Spinal cord (tissue), 10 donors: ENCODE results near the gene MMD2. TPM values are rescaled to one million over a fixed set of nuclear protein-coding genes. Genes with fewer than 3 reads are reported as not detected.

Experiments used
- DNase-seq, 6 donors: peaks; one replicate each; pipeline versions ENCODE4 v3.0.0 to v3.0.0-alpha.2; 2013 to 2015; ENCODE audit warnings: low spot score in 6 of 6, low read depth in 4 of 6
- H3K27ac ChIP-seq: one replicate; pipeline ENCODE4 v1.5.1; 2013; ENCODE audit warnings: low read depth, low read length, control low read depth
- H3K27me3 ChIP-seq: one replicate; pipeline ENCODE4 v1.6.1; 2013; ENCODE audit warnings: low read length; ENCODE audit not compliant: control insufficient read depth, insufficient read depth
- H3K36me3 ChIP-seq: one replicate; pipeline ENCODE4 v1.6.1; 2013; ENCODE audit warnings: low read length; ENCODE audit not compliant: control insufficient read depth, insufficient read depth
- H3K4me1 ChIP-seq: one replicate; pipeline ENCODE4 v1.6.1; 2013; ENCODE audit warnings: low read length; ENCODE audit not compliant: control insufficient read depth, insufficient read depth
- H3K4me3 ChIP-seq: one replicate; pipeline ENCODE4 v1.5.1; 2013; ENCODE audit warnings: low read depth, low read length, control low read depth
- H3K9me3 ChIP-seq: one replicate; pipeline ENCODE4 v1.6.1; 2013; ENCODE audit warnings: low read length; ENCODE audit not compliant: control insufficient read depth, insufficient read depth
- WGBS: methylation state at CpG from one replicate; pipeline ENCODE4 v1.1.5; 2013; ENCODE audit warnings: missing lambda C conversion rate; ENCODE audit not compliant: insufficient coverage; 5-methylcytosine and 5-hydroxymethylcytosine counted together
- long read RNA-seq, 4 donors: transcript quantifications; one replicate each; lab custom pipeline, GENCODE V29; 2026
- polyA plus RNA-seq, 2 donors: library from polyadenylated mRNA; unstranded; fragments of 120-200 nt; gene quantifications; one replicate each; pipeline ENCODE4 v1.2.1, GENCODE V29; 2013; ENCODE audit not compliant: insufficient read length in 2 of 2
- total RNA-seq, 2 donors: library from RNA; depleted of rRNA in 1 of 2; stranded (reverse); fragments of 120-200 nt in 1 of 2; fragments of >200 nt in 1 of 2; gene quantifications; one replicate each; pipeline versions ENCODE4 v1.2.3 to v1.2.4, GENCODE V29; 2013 to 2014
- donor health status: healthy.

MMD2 gene
- total RNA-seq = 10 to 100 TPM in 1 of 2 donors, 1 to 10 TPM in 1; 7.1 to 10.1 TPM
- polyA plus RNA-seq = 10 to 100 TPM; 43.6 to 58.2 TPM
- long read RNA-seq, donor 1, transcript MMD2-201 (7 exons, 2,335 nt) = major isoform, 9 of 10 reads
- long read RNA-seq, donor 1, partial matches to known transcripts = 0 of 10 reads
- long read RNA-seq, donor 1, other reads (novel, unspliced or antisense) = 0 of 10 reads
- long read RNA-seq, donor 2, transcript MMD2-201 (7 exons, 2,335 nt) = major isoform, 9 of 10 reads
- long read RNA-seq, donor 2, partial matches to known transcripts = 0 of 10 reads
- long read RNA-seq, donor 2, other reads (novel, unspliced or antisense) = 0 of 10 reads
- long read RNA-seq, donor 3, transcript MMD2-201 (7 exons, 2,335 nt) = major isoform, 6 of 6 reads
- long read RNA-seq, donor 3, partial matches to known transcripts = 0 of 6 reads
- long read RNA-seq, donor 3, other reads (novel, unspliced or antisense) = 0 of 6 reads
- long read RNA-seq, donor 4 = 0 reads

- Histone ChIP-seq H3K4me3 (peak within 1 kb of the TSS; percentile 62), H3K27me3 (no peaks in the 10 kb centered on the region), H3K27ac (peak within 1 kb of the TSS; percentile 73), H3K4me1 (peaks cover 23% of the 10 kb centered on the region), H3K9me3 (no peaks in the 10 kb centered on the region), H3K36me3 (peaks cover 3% of the 10 kb centered on the region)
- peak in 2 of 6 donors; percentile 57 to 70 for DNase-seq
- WGBS = 1% methylated on average over 77 of the region's 87 CpGs
Observed at GRCh38 chr7:4958477-4959301, at the start of gene MMD2. Gene MMD2, minus strand, starts transcription at chr7:4959187. Its CDS starts 170 bp downstream, at chr7:4959017.

- H3K27me3 ChIP-seq = no peaks in the 10 kb centered on the region
- no peak overlapping the region for H3K27ac ChIP-seq
- H3K4me3 ChIP-seq = no peak overlapping the region
- peaks cover 6% of the 10 kb centered on the region for H3K36me3 ChIP-seq
- DNase-seq = no peak
- peaks cover 3% of the 10 kb centered on the region for H3K9me3 ChIP-seq
- no CpG with 5 or more reads among the region's 1 CpG for WGBS
- H3K4me1 ChIP-seq = no peaks in the 10 kb centered on the region
Observed at GRCh38 chr7:5005066-5005465, 46.1 kb upstream of the MMD2 start.

GRCh38 chr7:5001911-5002310 is 42.9 kb upstream of the MMD2 start:
- Histone ChIP-seq H3K36me3 (peaks cover 21% of the 10 kb centered on the region), H3K9me3 (no peaks in the 10 kb centered on the region), H3K27me3 (no peaks in the 10 kb centered on the region), H3K4me3 (no peak overlapping the region), H3K4me1 (no peaks in the 10 kb centered on the region), H3K27ac (no peak overlapping the region)
- WGBS = 100% methylated on average over 1 of the region's 5 CpGs
- no peak for DNase-seq

- Histone ChIP-seq H3K36me3 (peaks cover 30% of the 10 kb centered on the region), H3K4me1 (no peaks in the 10 kb centered on the region), H3K27ac (no peak overlapping the region), H3K27me3 (no peaks in the 10 kb centered on the region), H3K4me3 (no peak overlapping the region), H3K9me3 (no peaks in the 10 kb centered on the region)
- WGBS = no CpG with 5 or more reads among the region's 4 CpGs
- DNase-seq = no peak
Observed at GRCh38 chr7:5001003-5001402, 42.0 kb upstream of the MMD2 start.

GRCh38 chr7:4999369-4999950 is 40.5 kb upstream of the MMD2 start:
- DNase-seq = no peak
- Histone ChIP-seq H3K4me3 (no peak overlapping the region), H3K4me1 (no peaks in the 10 kb centered on the region), H3K36me3 (peaks cover 35% of the 10 kb centered on the region), H3K27ac (no peak overlapping the region), H3K9me3 (no peaks in the 10 kb centered on the region), H3K27me3 (no peaks in the 10 kb centered on the region)
- WGBS = 92% methylated on average over 4 of the region's 5 CpGs

- Histone ChIP-seq H3K4me1 (no peaks in the 10 kb centered on the region), H3K27ac (no peak overlapping the region), H3K9me3 (no peaks in the 10 kb centered on the region), H3K27me3 (no peaks in the 10 kb centered on the region), H3K4me3 (no peak overlapping the region), H3K36me3 (peaks cover 40% of the 10 kb centered on the region)
- 93% methylated on average over 3 of the region's 7 CpGs for WGBS
- DNase-seq = no peak
Observed at GRCh38 chr7:4998910-4999309, 39.9 kb upstream of the MMD2 start.

GRCh38 chr7:4998244-4998643 is 39.3 kb upstream of the MMD2 start:
- no peaks in the 10 kb centered on the region for H3K4me1 ChIP-seq
- H3K4me3 ChIP-seq = no peak overlapping the region
- WGBS = 85% methylated on average over 3 of the region's 3 CpGs
- no peaks in the 10 kb centered on the region for H3K9me3 ChIP-seq
- H3K27ac ChIP-seq = no peak overlapping the region
- H3K27me3 ChIP-seq = no peaks in the 10 kb centered on the region
- peaks cover 47% of the 10 kb centered on the region for H3K36me3 ChIP-seq
- DNase-seq = no peak

GRCh38 chr7:4996696-4997222 is 37.8 kb upstream of the MMD2 start:
- peaks cover 61% of the 10 kb centered on the region for H3K36me3 ChIP-seq
- H3K27me3 ChIP-seq = no peaks in the 10 kb centered on the region
- no peak for DNase-seq
- H3K27ac ChIP-seq = no peak overlapping the region
- no peaks in the 10 kb centered on the region for H3K9me3 ChIP-seq
- 93% methylated on average over 7 of the region's 7 CpGs for WGBS
- no peaks in the 10 kb centered on the region for H3K4me1 ChIP-seq
- no peak overlapping the region for H3K4me3 ChIP-seq

GRCh38 chr7:4995429-4995969 is 36.5 kb upstream of the MMD2 start:
- H3K36me3 ChIP-seq = peaks cover 68% of the 10 kb centered on the region
- no peaks in the 10 kb centered on the region for H3K4me1 ChIP-seq
- DNase-seq = no peak
- no peaks in the 10 kb centered on the region for H3K9me3 ChIP-seq
- 93% methylated on average over 10 of the region's 10 CpGs for WGBS
- H3K4me3 ChIP-seq = no peak overlapping the region
- H3K27me3 ChIP-seq = no peaks in the 10 kb centered on the region
- no peak overlapping the region for H3K27ac ChIP-seq
